A673 (cell line): Measurements from ENCODE around the gene ATP1B4.

Source experiments
- CTCF ChIP-seq: fragments of 300-800, 200-600 bp; sonication (generic); conservative IDR thresholded peaks from 2 replicates; pipeline ENCODE4 v1.5.1; 2017; ENCODE audit warnings: low read depth, mild to moderate bottlenecking, antibody characterized with exemption, low read length, moderate library complexity, mixed read lengths
- EZH2 ChIP-seq: fragments of 200-600 bp; sonication (generic); IDR thresholded peaks from 2 replicates; pipeline ENCODE4 v1.6.1; 2017; ENCODE audit warnings: borderline replicate concordance, low read depth, mild to moderate bottlenecking, mixed read lengths, antibody characterized with exemption, low read length; ENCODE audit not compliant: poor library complexity, severe bottlenecking

- TF ChIP-seq CTCF (no peak), EZH2 (no peak)
Observed at GRCh38 chrX:120378570-120378969, 16.7 kb downstream of the ATP1B4 start.
